Neural progenitor cell (in vitro differentiated cells): Measurements from ENCODE around the gene PLEKHF1. TPM values are rescaled to one million over a fixed set of nuclear protein-coding genes. Genes with fewer than 3 reads are reported as not detected.

Experiments
- DNase-seq: peaks from one replicate; pipeline ENCODE4 v3.0.0-alpha.2; 2016; ENCODE audit warnings: low spot score
- H2AFZ ChIP-seq: fragments of 200-600 bp; sonication (generic); replicated peaks from 2 replicates; pipeline ENCODE4 v1.6.1; 2016; ENCODE audit warnings: antibody characterized with exemption
- H3F3A ChIP-seq: fragments of 200-600 bp; sonication (generic); 2 replicates; pipeline ENCODE4 v1.6.1; 2016; ENCODE audit warnings: antibody characterized with exemption, low read depth
- H3K27ac ChIP-seq: fragments of 200-600 bp; sonication (generic); 2 replicates; pipeline ENCODE4 v1.5.1; 2016; ENCODE audit warnings: mild to moderate bottlenecking
- H3K27me3 ChIP-seq: fragments of 200-600 bp; sonication (generic); 2 replicates; pipeline ENCODE4 v1.6.1; 2016; ENCODE audit warnings: mild to moderate bottlenecking, moderate library complexity
- H3K36me3 ChIP-seq: fragments of 200-600 bp; sonication (generic); 2 replicates; pipeline ENCODE4 v1.5.1; 2016
- H3K4me1 ChIP-seq: fragments of 200-600 bp; sonication (generic); 2 replicates; pipeline ENCODE4 v1.6.1; 2016; ENCODE audit warnings: mixed run types
- H3K4me2 ChIP-seq: fragments of 200-600 bp; sonication (generic); 2 replicates; pipeline ENCODE4 v1.6.1; 2016
- H3K4me3 ChIP-seq: fragments of 200-600 bp; sonication (generic); 2 replicates; pipeline ENCODE4 v1.5.1; 2016
- H3K79me2 ChIP-seq: fragments of 200-600 bp; sonication (generic); 2 replicates; pipeline ENCODE4 v1.6.1; 2016; ENCODE audit warnings: low read depth
- H3K9ac ChIP-seq: fragments of 200-600 bp; sonication (generic); 2 replicates; pipeline ENCODE4 v1.6.1; 2016
- H3K9me3 ChIP-seq: fragments of 200-600 bp; sonication (generic); 2 replicates; pipeline ENCODE4 v1.5.1; 2016; ENCODE audit warnings: low read depth
- H4K20me1 ChIP-seq: fragments of 200-600 bp; sonication (generic); 2 replicates; pipeline ENCODE4 v1.6.1; 2016; ENCODE audit warnings: low read depth
- H3K27ac Mint-ChIP-seq: 3 replicates; pipeline ENCODE4 v1.8.0; 2021; ENCODE audit warnings: mixed read lengths
- H3K27me3 Mint-ChIP-seq: 2 replicates; pipeline ENCODE4 v1.8.0; 2022; ENCODE audit warnings: low read depth, mild to moderate bottlenecking, inconsistent platforms, moderate library complexity, mixed read lengths; ENCODE audit not compliant: insufficient read depth
- H3K36me3 Mint-ChIP-seq: 3 replicates; pipeline ENCODE4 v1.8.0; 2021; ENCODE audit warnings: mixed read lengths
- H3K4me1 Mint-ChIP-seq: 3 replicates; pipeline ENCODE4 v1.8.0; 2021; ENCODE audit warnings: mixed read lengths
- H3K4me3 Mint-ChIP-seq: 3 replicates; pipeline ENCODE4 v1.8.0; 2021; ENCODE audit warnings: mild to moderate bottlenecking, moderate library complexity, mixed read lengths
- H3K9me3 Mint-ChIP-seq: 3 replicates; pipeline ENCODE4 v1.8.0; 2020; ENCODE audit warnings: mixed read lengths
- CTCF ChIP-seq: fragments of 200-600 bp; sonication (generic); IDR thresholded peaks from 2 replicates; pipeline ENCODE4 v1.5.1; 2017; ENCODE audit warnings: antibody characterized with exemption, mild to moderate bottlenecking
- EZH2 ChIP-seq: fragments of 200-600 bp; sonication (generic); IDR thresholded peaks from 2 replicates; pipeline ENCODE4 v1.6.1; 2017; ENCODE audit warnings: antibody characterized with exemption, mild to moderate bottlenecking, moderate library complexity
- EZH2phosphoT487 ChIP-seq: fragments of 200-600 bp; sonication (generic); IDR thresholded peaks from 2 replicates; pipeline ENCODE4 v1.6.1; 2017; ENCODE audit warnings: antibody characterized with exemption
- total RNA-seq: library from RNA; depleted of rRNA; stranded (reverse); fragments of >200 nt; gene quantifications from 2 replicates; pipeline ENCODE4 v1.2.3, GENCODE V29; 2015; ENCODE audit warnings: low replicate concordance

PLEKHF1 gene
- total RNA-seq, 1 donor from 2014 or later: 1.2 TPM

- Mint-ChIP-seq H3K27me3 (peaks cover 4% of the 10 kb centered on the region), H3K9me3 (peaks cover 9% of the 10 kb centered on the region), H3K27ac (no peak overlapping the region), H3K4me3 (no peak overlapping the region), H3K36me3 (peaks cover 6% of the 10 kb centered on the region), H3K4me1 (peaks cover 23% of the 10 kb centered on the region)
- Histone ChIP-seq H3K4me3 (no peak overlapping the region), H3K27ac (no peak overlapping the region), H4K20me1 (no peaks in the 10 kb centered on the region), H3K4me2 (no peak overlapping the region), H3K9ac (no peak overlapping the region), H3K9me3 (no peaks in the 10 kb centered on the region), H3K79me2 (no peaks in the 10 kb centered on the region), H3F3A (peaks cover 12% of the 10 kb centered on the region), H3K36me3 (no peaks in the 10 kb centered on the region), H2AFZ (no peak overlapping the region), H3K27me3 (no peaks in the 10 kb centered on the region), H3K4me1 (peaks cover 16% of the 10 kb centered on the region)
- no peak for DNase-seq
- TF ChIP-seq CTCF (no peak), EZH2 (no peak), EZH2phosphoT487 (no peak)
These were observed 22.1 kb downstream of the PLEKHF1 start for GRCh38 chr19:29687244-29687896.

- Histone ChIP-seq H2AFZ (no peak overlapping the region), H3K27ac (no peak overlapping the region)
- H3K27ac Mint-ChIP-seq: no peak overlapping the region
These were observed 22.9 kb downstream of the PLEKHF1 start for GRCh38 chr19:29687897-29688728.

GRCh38 chr19:29690842-29691241, 25.6 kb downstream of the PLEKHF1 start:
- Histone ChIP-seq H2AFZ (no peak overlapping the region), H3K9me3 (no peaks in the 10 kb centered on the region), H3K9ac (no peak overlapping the region), H3K27me3 (no peaks in the 10 kb centered on the region), H3K79me2 (no peaks in the 10 kb centered on the region), H3K36me3 (no peaks in the 10 kb centered on the region), H3K4me1 (no peaks in the 10 kb centered on the region), H3F3A (no peaks in the 10 kb centered on the region), H3K4me2 (no peak overlapping the region), H4K20me1 (no peaks in the 10 kb centered on the region), H3K27ac (no peak overlapping the region), H3K4me3 (no peak overlapping the region)
- H3K4me3 Mint-ChIP-seq: no peak overlapping the region
- H3K4me1 Mint-ChIP-seq: peaks cover 9% of the 10 kb centered on the region
- H3K27me3 Mint-ChIP-seq: peaks cover 7% of the 10 kb centered on the region
- H3K9me3 Mint-ChIP-seq: peaks cover 9% of the 10 kb centered on the region
- peaks cover 6% of the 10 kb centered on the region for H3K36me3 Mint-ChIP-seq
- DNase-seq: peak; percentile 37
- TF ChIP-seq CTCF (peak; percentile 40), EZH2 (no peak)
- no peak overlapping the region for H3K27ac Mint-ChIP-seq

More at GRCh38 chr19:29687897-29688728, 22.9 kb downstream of the PLEKHF1 start:
- no peak overlapping the region for H3K4me2 ChIP-seq
- H3K4me1 Mint-ChIP-seq: peaks cover 17% of the 10 kb centered on the region
- H3K4me3 ChIP-seq: no peak overlapping the region
- H3K9ac ChIP-seq: no peak overlapping the region
- peaks cover 4% of the 10 kb centered on the region for H3K27me3 Mint-ChIP-seq
- no peaks in the 10 kb centered on the region for H3K9me3 ChIP-seq
- no peak for DNase-seq
- H3K4me3 Mint-ChIP-seq: no peak overlapping the region
- no peaks in the 10 kb centered on the region for H3K79me2 ChIP-seq
- peaks cover 6% of the 10 kb centered on the region for H3K36me3 Mint-ChIP-seq
- no peaks in the 10 kb centered on the region for H3K36me3 ChIP-seq
- H3K27me3 ChIP-seq: no peaks in the 10 kb centered on the region
- H3K9me3 Mint-ChIP-seq: peaks cover 9% of the 10 kb centered on the region
- TF ChIP-seq EZH2 (no peak), EZH2phosphoT487 (no peak), CTCF (no peak)
- peaks cover 8% of the 10 kb centered on the region for H3K4me1 ChIP-seq
- H4K20me1 ChIP-seq: no peaks in the 10 kb centered on the region
- peaks cover 6% of the 10 kb centered on the region for H3F3A ChIP-seq
